Right hindlimb (tissue), 1 donor: Measurements from ENCODE around the gene VWC2L.

Experiments used
- DNase-seq: peaks from one replicate; pipeline ENCODE4 v3.0.0-alpha.2; 2018

The VWC2L gene

GRCh38 chr2:214410918-214411554 is at the start of gene VWC2L:
Gene VWC2L, plus strand, starts transcription at chr2:214411054. Its CDS starts 3,140 bp downstream, at chr2:214414194.
- peak; percentile 88 for DNase-seq

GRCh38 chr2:214361116-214361515 is 49.7 kb upstream of the VWC2L start:
- no peak for DNase-seq

- DNase-seq = no peak
These were observed 45.3 kb upstream of the VWC2L start for GRCh38 chr2:214365549-214365948.

GRCh38 chr2:214367171-214367570 is 43.7 kb upstream of the VWC2L start:
- no peak for DNase-seq

GRCh38 chr2:214376618-214377285 is 34.1 kb upstream of the VWC2L start:
- DNase-seq = no peak

- no peak for DNase-seq
These were observed 33.6 kb upstream of the VWC2L start for GRCh38 chr2:214377286-214377624.

- peak; percentile 16 for DNase-seq
These were observed 32.3 kb upstream of the VWC2L start for GRCh38 chr2:214378455-214379103.

- DNase-seq = no peak
These were observed 31.6 kb upstream of the VWC2L start for GRCh38 chr2:214379227-214379626.

- no peak for DNase-seq
These were observed 30.2 kb upstream of the VWC2L start for GRCh38 chr2:214380681-214381080.

GRCh38 chr2:214382229-214382628 is 28.6 kb upstream of the VWC2L start:
- no peak for DNase-seq

GRCh38 chr2:214386720-214387119 is 24.1 kb upstream of the VWC2L start:
- DNase-seq = no peak

GRCh38 chr2:214389334-214389733 is 21.5 kb upstream of the VWC2L start:
- DNase-seq = no peak

- no peak for DNase-seq
These were observed 17.1 kb upstream of the VWC2L start for GRCh38 chr2:214393796-214394195.

- no peak for DNase-seq
These were observed 15.8 kb upstream of the VWC2L start for GRCh38 chr2:214395040-214395439.

- no peak for DNase-seq
These were observed 9.3 kb upstream of the VWC2L start for GRCh38 chr2:214401580-214401979.

GRCh38 chr2:214410128-214410775 is 602 bp upstream of the VWC2L start:
- DNase-seq = no peak

GRCh38 chr2:214412679-214413078 is 1.8 kb downstream of the VWC2L start:
- DNase-seq = no peak

- no peak for DNase-seq
These were observed 25.6 kb downstream of the VWC2L start for GRCh38 chr2:214436470-214436869.

GRCh38 chr2:214450118-214450894 is 39.5 kb downstream of the VWC2L start:
- DNase-seq = no peak

- DNase-seq = no peak
These were observed 40.8 kb downstream of the VWC2L start for GRCh38 chr2:214451516-214452275.

- no peak for DNase-seq
These were observed 54.7 kb downstream of the VWC2L start for GRCh38 chr2:214465363-214466146.
